ENCODE measurements around the gene FAM210B. TPM values are rescaled to one million over a fixed set of nuclear protein-coding genes. Genes with fewer than 3 reads are reported as not detected.

Gene FAM210B
- total and polyA plus RNA-seq, 2 experiments from 2014 or later, result 15.4 to 16.2 TPM

DNA sequence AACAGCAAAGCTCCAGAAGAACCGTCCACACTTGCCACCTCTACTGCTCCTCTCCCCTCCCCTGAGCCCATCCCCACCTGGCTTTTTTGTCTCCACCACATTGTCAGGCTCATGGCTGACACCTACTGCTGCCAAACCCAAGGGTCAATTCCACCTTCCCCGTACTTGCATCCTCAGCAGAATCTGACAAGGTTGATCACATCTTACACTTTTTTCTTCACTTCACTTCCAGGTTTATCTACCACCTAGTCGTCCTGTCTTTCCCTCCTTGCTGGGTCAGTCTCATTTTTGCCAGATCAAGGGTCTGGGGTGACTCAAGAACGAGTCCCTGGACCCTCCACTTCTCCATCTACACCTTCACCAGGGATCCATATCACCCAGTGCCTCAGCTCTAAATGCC, 30.1 kb downstream of the FAM210B start:
- Histone ChIP-seq H3F3A (replicated peaks; ENCODE audit: low read depth) (no peaks in the 10 kb centered on the region), H3K4me3 (no peak overlapping the region), H3K9me2 (ENCODE audit: insufficient read depth) (no peaks in the 10 kb centered on the region), H4K20me1 (replicated peaks; ENCODE audit: insufficient read depth) (peaks cover 23% of the 10 kb centered on the region), H2AFZ (no peak overlapping the region), H3K4me1 (ENCODE audit: insufficient read depth) (peaks cover 15% of the 10 kb centered on the region), H3K79me2 (replicated peaks; ENCODE audit: insufficient read depth) (peaks cover 91% of the 10 kb centered on the region), H3K27ac (ENCODE audit: low read depth) (no peak overlapping the region), H3K4me2 (no peak overlapping the region), H3K27me3 (ENCODE audit: insufficient read depth) (no peaks in the 10 kb centered on the region), H3K36me3 (ENCODE audit: insufficient read depth) (peaks cover 53% of the 10 kb centered on the region)
- Mint-ChIP-seq H3K4me3 (no peak overlapping the region), H3K27me3 (ENCODE audit: insufficient read depth, low read depth, poor library complexity) (peaks cover 9% of the 10 kb centered on the region), H3K4me1 (peaks cover 9% of the 10 kb centered on the region), H3K27ac (no peak overlapping the region), H3K9me3 (no peaks in the 10 kb centered on the region; the same call in 2 of the 3 replicates), H3K36me3 (ENCODE audit: low read depth) (peaks cover 65% of the 10 kb centered on the region)
- DNase-seq (ENCODE audit: low spot score), result no peak
- no peak for ATAC-seq
- TF ChIP-seq POLR2AphosphoS5 (IDR thresholded peaks at IDR 0.05; ENCODE audit: low read depth), result no peak
- TF ChIP-seq ZNF114 (CRISPR knock-in tag; IDR thresholded peaks at IDR 0.05), result no peak
- TF ChIP-seq, protein P1, sequence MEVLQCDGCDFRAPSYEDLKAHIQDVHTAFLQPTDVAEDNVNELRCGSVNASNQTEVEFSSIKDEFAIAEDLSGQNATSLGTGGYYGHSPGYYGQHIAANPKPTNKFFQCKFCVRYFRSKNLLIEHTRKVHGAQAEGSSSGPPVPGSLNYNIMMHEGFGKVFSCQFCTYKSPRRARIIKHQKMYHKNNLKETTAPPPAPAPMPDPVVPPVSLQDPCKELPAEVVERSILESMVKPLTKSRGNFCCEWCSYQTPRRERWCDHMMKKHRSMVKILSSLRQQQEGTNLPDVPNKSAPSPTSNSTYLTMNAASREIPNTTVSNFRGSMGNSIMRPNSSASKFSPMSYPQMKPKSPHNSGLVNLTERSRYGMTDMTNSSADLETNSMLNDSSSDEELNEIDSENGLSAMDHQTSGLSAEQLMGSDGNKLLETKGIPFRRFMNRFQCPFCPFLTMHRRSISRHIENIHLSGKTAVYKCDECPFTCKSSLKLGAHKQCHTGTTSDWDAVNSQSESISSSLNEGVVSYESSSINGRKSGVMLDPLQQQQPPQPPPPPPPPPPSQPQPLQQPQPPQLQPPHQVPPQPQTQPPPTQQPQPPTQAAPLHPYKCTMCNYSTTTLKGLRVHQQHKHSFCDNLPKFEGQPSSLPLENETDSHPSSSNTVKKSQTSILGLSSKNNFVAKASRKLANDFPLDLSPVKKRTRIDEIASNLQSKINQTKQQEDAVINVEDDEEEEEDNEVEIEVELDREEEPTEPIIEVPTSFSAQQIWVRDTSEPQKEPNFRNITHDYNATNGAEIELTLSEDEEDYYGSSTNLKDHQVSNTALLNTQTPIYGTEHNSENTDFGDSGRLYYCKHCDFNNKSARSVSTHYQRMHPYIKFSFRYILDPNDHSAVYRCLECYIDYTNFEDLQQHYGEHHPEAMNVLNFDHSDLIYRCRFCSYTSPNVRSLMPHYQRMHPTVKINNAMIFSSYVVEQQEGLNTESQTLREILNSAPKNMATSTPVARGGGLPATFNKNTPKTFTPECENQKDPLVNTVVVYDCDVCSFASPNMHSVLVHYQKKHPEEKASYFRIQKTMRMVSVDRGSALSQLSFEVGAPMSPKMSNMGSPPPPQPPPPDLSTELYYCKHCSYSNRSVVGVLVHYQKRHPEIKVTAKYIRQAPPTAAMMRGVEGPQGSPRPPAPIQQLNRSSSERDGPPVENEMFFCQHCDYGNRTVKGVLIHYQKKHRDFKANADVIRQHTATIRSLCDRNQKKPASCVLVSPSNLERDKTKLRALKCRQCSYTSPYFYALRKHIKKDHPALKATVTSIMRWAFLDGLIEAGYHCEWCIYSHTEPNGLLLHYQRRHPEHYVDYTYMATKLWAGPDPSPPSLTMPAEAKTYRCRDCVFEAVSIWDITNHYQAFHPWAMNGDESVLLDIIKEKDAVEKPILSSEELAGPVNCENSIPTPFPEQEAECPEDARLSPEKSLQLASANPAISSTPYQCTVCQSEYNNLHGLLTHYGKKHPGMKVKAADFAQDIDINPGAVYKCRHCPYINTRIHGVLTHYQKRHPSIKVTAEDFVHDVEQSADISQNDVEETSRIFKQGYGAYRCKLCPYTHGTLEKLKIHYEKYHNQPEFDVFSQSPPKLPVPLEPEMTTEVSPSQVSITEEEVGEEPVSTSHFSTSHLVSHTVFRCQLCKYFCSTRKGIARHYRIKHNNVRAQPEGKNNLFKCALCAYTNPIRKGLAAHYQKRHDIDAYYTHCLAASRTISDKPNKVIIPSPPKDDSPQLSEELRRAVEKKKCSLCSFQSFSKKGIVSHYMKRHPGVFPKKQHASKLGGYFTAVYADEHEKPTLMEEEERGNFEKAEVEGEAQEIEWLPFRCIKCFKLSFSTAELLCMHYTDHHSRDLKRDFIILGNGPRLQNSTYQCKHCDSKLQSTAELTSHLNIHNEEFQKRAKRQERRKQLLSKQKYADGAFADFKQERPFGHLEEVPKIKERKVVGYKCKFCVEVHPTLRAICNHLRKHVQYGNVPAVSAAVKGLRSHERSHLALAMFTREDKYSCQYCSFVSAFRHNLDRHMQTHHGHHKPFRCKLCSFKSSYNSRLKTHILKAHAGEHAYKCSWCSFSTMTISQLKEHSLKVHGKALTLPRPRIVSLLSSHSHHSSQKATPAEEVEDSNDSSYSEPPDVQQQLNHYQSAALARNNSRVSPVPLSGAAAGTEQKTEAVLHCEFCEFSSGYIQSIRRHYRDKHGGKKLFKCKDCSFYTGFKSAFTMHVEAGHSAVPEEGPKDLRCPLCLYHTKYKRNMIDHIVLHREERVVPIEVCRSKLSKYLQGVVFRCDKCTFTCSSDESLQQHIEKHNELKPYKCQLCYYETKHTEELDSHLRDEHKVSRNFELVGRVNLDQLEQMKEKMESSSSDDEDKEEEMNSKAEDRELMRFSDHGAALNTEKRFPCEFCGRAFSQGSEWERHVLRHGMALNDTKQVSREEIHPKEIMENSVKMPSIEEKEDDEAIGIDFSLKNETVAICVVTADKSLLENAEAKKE (CRISPR knock-in tag; IDR thresholded peaks at IDR 0.05), result no peak
- TF ChIP-seq, protein P2, sequence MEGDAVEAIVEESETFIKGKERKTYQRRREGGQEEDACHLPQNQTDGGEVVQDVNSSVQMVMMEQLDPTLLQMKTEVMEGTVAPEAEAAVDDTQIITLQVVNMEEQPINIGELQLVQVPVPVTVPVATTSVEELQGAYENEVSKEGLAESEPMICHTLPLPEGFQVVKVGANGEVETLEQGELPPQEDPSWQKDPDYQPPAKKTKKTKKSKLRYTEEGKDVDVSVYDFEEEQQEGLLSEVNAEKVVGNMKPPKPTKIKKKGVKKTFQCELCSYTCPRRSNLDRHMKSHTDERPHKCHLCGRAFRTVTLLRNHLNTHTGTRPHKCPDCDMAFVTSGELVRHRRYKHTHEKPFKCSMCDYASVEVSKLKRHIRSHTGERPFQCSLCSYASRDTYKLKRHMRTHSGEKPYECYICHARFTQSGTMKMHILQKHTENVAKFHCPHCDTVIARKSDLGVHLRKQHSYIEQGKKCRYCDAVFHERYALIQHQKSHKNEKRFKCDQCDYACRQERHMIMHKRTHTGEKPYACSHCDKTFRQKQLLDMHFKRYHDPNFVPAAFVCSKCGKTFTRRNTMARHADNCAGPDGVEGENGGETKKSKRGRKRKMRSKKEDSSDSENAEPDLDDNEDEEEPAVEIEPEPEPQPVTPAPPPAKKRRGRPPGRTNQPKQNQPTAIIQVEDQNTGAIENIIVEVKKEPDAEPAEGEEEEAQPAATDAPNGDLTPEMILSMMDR (conservative IDR thresholded peaks at IDR 0.05; ENCODE audit: low read depth in 2 of 2), result no peak
- TF ChIP-seq EZH2phosphoT487 (IDR thresholded peaks at IDR 0.05; ENCODE audit: unreplicated experiment), result no peak
- TF ChIP-seq STAT1 (IDR thresholded peaks at IDR 0.05; ENCODE audit: unreplicated experiment), result no peak
- no peak for TF ChIP-seq ZNF331 (CRISPR knock-in tag; IDR thresholded peaks at IDR 0.05; ENCODE audit: low read depth)
- no peak for TF ChIP-seq NANOG (IDR thresholded peaks at IDR 0.05; ENCODE audit: borderline replicate concordance)
- TF ChIP-seq, protein P3, sequence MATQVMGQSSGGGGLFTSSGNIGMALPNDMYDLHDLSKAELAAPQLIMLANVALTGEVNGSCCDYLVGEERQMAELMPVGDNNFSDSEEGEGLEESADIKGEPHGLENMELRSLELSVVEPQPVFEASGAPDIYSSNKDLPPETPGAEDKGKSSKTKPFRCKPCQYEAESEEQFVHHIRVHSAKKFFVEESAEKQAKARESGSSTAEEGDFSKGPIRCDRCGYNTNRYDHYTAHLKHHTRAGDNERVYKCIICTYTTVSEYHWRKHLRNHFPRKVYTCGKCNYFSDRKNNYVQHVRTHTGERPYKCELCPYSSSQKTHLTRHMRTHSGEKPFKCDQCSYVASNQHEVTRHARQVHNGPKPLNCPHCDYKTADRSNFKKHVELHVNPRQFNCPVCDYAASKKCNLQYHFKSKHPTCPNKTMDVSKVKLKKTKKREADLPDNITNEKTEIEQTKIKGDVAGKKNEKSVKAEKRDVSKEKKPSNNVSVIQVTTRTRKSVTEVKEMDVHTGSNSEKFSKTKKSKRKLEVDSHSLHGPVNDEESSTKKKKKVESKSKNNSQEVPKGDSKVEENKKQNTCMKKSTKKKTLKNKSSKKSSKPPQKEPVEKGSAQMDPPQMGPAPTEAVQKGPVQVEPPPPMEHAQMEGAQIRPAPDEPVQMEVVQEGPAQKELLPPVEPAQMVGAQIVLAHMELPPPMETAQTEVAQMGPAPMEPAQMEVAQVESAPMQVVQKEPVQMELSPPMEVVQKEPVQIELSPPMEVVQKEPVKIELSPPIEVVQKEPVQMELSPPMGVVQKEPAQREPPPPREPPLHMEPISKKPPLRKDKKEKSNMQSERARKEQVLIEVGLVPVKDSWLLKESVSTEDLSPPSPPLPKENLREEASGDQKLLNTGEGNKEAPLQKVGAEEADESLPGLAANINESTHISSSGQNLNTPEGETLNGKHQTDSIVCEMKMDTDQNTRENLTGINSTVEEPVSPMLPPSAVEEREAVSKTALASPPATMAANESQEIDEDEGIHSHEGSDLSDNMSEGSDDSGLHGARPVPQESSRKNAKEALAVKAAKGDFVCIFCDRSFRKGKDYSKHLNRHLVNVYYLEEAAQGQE (IDR thresholded peaks at IDR 0.05; ENCODE audit: unreplicated experiment), result no peak
